ENCODE measurements around the gene DOCK8.

Gene DOCK8

GRCh38 chr9:469672-470551, 255.2 kb downstream of the DOCK8 start:
- peak; percentile 81 for DNase-seq

DNA sequence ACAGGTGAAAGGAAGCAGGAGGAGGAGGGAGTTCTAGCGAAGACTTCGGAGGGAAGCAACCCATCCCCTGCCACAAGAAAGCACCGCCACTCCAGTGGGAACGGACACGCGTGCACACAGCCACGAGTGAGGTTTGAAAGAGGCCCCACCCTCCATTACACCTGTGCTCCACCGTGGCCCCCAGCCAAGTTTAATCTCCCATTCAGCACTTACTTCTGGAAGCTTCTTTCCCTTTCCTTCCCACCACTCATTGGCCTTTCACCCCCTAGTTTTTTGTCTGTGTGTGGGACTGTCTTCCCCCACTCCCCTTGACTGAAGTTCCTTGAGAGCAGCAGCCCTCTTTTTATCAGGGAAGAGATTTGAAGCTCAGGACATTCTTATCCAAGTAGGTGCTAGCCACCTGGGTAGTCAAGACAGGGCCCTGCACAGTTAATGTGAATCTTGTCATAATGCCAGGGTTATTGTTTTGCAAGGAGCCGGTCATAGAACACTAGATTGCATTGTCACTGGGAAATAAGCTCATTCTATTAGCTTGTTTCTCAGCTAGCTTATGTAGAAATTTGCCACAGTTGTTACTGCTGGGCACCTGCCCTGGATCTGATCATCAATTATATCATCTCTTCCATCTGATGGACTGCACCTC, 256.0 kb downstream of the DOCK8 start:
- DNase-seq, result no peak

DNA sequence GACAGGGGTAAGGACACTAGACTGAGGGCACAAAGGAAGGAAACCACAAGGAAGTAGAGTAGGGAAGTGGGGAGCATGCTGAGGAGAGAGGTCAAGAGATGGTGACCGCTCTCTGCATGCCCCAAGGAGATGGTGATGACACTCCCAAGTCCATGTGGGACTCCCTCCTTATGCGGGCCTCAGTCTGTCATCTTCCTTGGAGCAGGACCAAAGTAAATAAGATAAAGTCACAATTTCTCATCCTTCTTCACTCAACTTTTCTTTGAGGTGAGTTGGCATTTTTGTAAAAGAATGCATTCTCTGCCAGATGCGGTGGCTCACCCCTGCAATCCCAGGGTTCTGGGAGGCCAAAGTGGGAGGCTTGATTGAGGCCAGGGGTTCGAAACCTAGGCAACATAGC, 256.7 kb downstream of the DOCK8 start:
- DNase-seq, result no peak

GRCh38 chr9:472479-473075, 257.9 kb downstream of the DOCK8 start:
- no peak for DNase-seq

DNA sequence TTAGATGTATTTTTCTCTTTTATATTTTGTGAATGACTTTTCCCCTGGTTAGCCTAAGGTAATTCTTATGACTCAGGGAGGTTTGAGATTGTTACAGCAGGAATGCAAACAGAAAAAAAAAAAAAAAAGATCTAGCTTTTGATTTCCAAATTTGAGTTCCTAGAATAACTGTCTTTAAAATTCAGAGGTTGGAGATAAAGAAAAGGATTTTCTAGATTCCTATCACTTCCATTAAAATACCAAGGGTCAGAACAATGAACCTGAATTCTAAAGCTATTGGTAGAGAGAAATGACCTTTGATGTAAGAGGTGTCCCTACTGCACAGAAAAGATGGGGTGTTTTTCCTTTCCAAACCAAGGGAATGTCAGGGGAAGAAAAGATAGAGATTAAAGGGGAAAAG, 262.5 kb downstream of the DOCK8 start:
- DNase-seq, result no peak

DNA sequence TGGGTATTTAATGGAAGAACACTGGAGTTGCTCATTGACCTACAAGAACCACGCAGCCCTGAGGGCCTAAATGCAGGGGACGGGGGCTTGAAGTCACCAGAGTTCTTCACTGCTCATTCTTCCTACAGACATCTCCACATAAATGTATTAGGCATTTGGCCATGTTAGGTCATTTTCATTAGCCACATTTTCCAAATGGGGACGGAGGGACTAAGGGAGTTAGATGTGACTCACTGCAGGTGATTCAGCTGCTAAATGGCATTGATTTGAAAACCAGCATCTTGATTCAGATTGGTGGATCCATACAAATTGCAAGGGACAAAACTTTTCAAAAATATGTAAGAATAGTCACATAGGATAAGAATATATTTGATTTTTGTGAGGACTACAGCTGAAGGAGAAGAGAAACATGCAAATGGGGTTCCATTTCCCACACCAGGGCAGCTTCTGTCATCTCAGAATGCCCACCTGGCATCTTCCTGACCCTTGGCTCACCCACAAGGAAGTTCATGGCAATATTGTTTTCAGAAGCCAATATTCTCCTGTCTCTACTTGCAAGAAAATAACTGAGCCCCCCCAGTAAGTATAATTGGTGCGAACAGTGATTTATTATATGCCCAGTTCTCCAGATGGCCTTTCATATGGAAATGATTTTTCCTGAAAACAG, 264.8 kb downstream of the DOCK8 start:
- DNase-seq, result no peak

GRCh38 chr9:479971-480350, 265.3 kb downstream of the DOCK8 start:
- no peak for DNase-seq

- no peak for DNase-seq
Measured at GRCh38 chr9:482739-483138, 268.1 kb downstream of the DOCK8 start.

- no peak for DNase-seq
Measured at GRCh38 chr9:486156-486555, 271.5 kb downstream of the DOCK8 start.

DNA sequence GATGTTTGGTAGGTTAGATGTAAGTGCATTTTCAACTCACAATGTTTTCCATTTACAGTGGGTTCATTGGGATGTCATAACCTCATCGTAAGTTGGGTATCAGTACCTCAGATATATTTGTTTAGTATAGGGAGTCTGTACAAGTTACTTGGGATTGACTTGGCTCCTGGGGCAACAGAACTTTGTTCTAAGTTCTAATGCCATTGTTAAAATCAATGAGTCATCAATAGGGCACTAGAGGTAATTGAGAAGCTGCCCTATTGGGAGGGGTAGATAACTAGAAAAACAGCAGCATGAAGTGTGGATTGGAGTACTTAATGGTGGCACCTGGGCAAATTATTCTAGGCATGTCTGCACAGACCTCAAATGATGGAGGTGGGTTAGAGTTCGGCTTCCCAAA, 272.8 kb downstream of the DOCK8 start:
- no peak for DNase-seq

DNA sequence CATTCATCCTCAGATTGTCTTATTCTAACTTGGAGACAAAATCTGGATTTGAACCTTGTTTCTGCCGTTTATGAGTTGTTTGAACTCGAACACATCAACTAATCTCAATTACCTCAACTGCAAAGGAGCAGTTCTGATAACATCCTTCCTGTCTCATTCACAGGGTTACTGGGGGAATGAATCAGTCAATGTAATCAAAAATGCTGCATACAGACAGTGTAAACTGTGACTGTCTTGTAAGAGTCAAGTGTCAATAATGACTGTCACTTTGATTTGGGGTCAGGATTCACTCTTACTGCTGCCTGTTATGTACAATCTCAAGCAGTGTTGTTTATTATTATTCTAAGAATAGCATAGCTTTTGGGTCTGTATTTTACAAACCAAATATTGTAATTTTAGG, 273.8 kb downstream of the DOCK8 start:
- DNase-seq, result no peak

- no peak for DNase-seq
Measured at GRCh38 chr9:489198-490197, 274.8 kb downstream of the DOCK8 start.

DNA sequence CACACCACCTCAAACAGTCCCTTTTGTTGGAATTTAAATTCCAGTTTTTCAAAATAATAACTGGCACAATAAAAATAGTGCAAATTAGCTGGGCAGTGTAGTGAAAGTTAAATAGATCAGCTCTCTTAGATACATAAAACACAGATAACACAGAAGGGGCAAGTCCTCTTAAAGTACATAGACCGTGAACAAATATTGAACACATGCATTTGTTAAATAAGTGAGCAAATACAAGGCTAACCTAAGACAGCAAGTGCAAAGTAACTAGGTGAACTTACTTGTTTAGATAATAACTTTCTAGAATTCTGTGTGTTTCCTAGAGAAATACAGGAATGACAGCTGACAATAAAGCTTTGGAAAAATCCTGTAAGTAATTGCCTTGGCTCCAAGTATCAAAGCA, 280.1 kb downstream of the DOCK8 start:
- no peak for DNase-seq

DNA sequence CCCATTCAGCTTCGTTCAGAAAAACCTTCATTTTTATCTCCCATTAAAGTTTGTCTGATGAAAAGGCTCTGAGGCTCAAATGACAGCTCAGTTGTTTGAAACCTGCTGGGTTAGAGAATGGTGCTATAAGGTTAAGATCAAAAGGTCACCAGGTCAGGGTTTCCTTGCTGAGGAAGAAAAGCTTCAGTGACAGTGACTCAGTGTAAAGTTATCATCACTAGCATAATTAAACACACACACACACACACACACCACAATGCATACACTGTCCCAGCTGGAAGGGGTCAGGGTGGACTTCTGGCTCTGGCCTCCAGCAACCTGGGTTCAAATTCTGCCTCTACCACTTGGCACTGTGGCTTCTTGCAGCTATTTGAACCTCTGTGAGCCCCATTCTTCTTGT, 281.1 kb downstream of the DOCK8 start:
- no peak for DNase-seq

DNA sequence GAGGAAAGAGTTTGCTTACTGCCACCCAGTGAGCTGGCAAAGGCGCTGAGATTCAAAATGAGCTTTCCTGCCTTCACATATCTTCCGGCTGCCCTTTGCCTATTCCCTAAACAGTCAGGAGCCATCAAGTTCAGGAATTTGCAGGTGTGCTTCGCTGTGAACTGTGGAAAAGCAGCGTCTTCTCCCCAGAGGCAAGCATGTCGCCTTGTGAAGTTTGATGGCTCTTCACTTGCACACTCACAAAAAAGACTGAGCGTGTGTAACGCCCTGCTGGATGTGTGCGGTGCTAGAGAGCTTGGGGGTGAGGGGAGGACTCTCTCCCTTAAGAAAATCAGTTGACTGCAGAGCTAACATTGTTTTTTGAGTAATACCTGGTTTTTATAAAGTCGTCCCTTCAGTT, 288.7 kb downstream of the DOCK8 start:
- DNase-seq, result no peak

GRCh38 chr9:503881-504852, 289.5 kb downstream of the DOCK8 start, which contains the start of gene KANK1:
Gene KANK1 (plus strand): TSS chr9:504695.
- DNase-seq, result peak; percentile 25

- DNase-seq, result no peak
Measured at GRCh38 chr9:504921-505740, 290.5 kb downstream of the DOCK8 start.

GRCh38 chr9:505741-506059, 291.0 kb downstream of the DOCK8 start:
- DNase-seq, result no peak

DNA sequence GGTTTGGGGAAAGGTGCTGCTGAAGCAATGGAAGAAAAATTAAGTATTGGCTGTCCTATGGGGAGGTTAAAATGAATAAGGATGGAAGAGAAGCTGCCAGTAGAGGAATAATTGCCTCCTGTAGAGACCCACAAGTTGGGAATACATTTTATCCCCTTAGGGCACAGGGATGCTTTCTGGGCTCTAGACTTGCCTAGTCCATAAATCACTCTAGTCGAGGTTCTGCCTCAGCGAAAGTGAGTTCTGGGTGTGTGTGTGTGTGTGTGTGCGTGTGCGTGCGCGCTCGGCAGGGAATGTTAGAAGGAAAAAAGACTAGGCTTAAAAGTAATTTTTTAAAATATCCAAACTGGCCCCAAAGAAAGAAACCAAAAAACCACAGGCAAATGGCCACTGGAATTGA, 291.6 kb downstream of the DOCK8 start:
- no peak for DNase-seq

DNA sequence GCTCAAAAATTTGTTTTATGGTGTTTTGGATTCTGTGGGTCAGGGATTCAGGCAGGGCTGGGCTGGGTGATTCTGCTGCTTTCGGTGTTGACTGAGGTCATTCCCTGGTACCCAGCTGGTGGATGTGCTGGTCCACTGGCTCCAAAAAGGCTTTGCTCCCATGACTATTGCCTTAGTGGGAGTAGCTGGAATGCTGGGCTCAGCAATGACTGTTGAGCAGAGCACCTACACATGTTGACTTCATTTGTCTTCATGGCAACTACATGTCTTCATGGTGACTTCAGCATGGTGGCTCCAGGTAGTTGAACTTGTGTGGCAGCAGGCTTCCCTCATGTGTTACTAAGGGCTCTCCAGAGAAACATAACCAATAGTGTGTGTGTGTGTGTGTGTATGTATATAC, 297.2 kb downstream of the DOCK8 start:
- DNase-seq, result no peak

All from NCI-H1694 (cell line).